Measurements from ENCODE around the gene PLA2G2F. TPM values are rescaled to one million over a fixed set of nuclear protein-coding genes. Genes with fewer than 3 reads are reported as not detected.

PLA2G2F gene
- total and polyA plus RNA-seq, 2 donors (not counting 3 experiments of a cell fraction or from before 2014, with no cell fraction given) = not detected

GRCh38 chr1:20126041-20126805, 12.9 kb upstream of the PLA2G2F start:
- no peak for FAIRE-seq

More at GRCh38 chr1:20126041-20126805, 12.9 kb upstream of the PLA2G2F start:
- peaks cover 0 to 3% of the 10 kb centered on the region in 2 experiments for H3K27me3 ChIP-seq (ENCODE audit: control insufficient read depth in 2 of 2, insufficient read depth in 2 of 2, low read length in 2 of 2)
- H3K79me2 ChIP-seq (ENCODE audit: control insufficient read depth, insufficient read depth, low read length) = no peaks in the 10 kb centered on the region
- DNase-seq (ENCODE audit: low read depth, low spot score) = no peak
- no peak overlapping the region for H3K27ac ChIP-seq (ENCODE audit: insufficient read depth, low read depth, low read length)
- no peak overlapping the region for H3K4me2 ChIP-seq (ENCODE audit: insufficient read depth, low read length)
- dilution Hi-C loops (cut with MboI; ENCODE audit: extremely low pct_ligation_motif_present, low sequenced_read_pairs) (no loop called here), intact Hi-C loops (cut with micrococcal nuclease) (no loop called here)
- no peaks in the 10 kb centered on the region for H3K9me1 ChIP-seq (replicated peaks; ENCODE audit: control insufficient read depth, extremely low read depth, insufficient read depth, low read length)
- no peak for TF ChIP-seq POLR2AphosphoS5 (IDR thresholded peaks at IDR 0.05; ENCODE audit: insufficient read depth, low read depth, low read length)
- TF ChIP-seq FOS (IDR thresholded peaks at IDR 0.05; ENCODE audit: borderline replicate concordance, insufficient read depth, low read length) = no peak
- TF ChIP-seq POLR2A (IDR thresholded peaks at IDR 0.05; ENCODE audit: low read depth, low read length) = no peak
- TF ChIP-seq GATA2 (IDR thresholded peaks at IDR 0.05; ENCODE audit: insufficient read depth, insufficient read length, low read depth, low read length) = no peak
- TF ChIP-seq JUN (IDR thresholded peaks at IDR 0.05; ENCODE audit: borderline replicate concordance, insufficient read depth, insufficient read length, low read depth) = no peak
- no peak for TF ChIP-seq MAX (IDR thresholded peaks at IDR 0.05; ENCODE audit: insufficient read depth, insufficient read length)
- no peak for TF ChIP-seq EZH2 (IDR thresholded peaks at IDR 0.05; ENCODE audit: borderline replicate concordance, low read depth, low read length, severe bottlenecking)
- TF ChIP-seq CTCF (IDR thresholded peaks at IDR 0.05; ENCODE audit: extremely low read depth in 1 of 2, insufficient read depth in 1 of 2, low read depth in 1 of 2, low read length in 2 of 2) = no peak
- no peak for TF ChIP-seq MYC (IDR thresholded peaks at IDR 0.05; ENCODE audit: low read depth, low read length)
- no peak overlapping the region for H3K9ac ChIP-seq (replicated peaks; ENCODE audit: extremely low read depth, insufficient read depth, low read length)
- no peaks in the 10 kb centered on the region for H4K20me1 ChIP-seq (replicated peaks; ENCODE audit: control insufficient read depth, extremely low read depth, insufficient read depth, low read length)
- ChIA-PET CTCF (interaction anchor here (1.3 kb wide), 1 partner anchor 26 kb away, joined by 3 read pairs; no protein-coding TSS in a partner anchor), POLR2A (no interaction called here)
- no peaks in the 10 kb centered on the region for H3K4me1 ChIP-seq (ENCODE audit: control insufficient read depth, extremely low read depth, insufficient read depth, low read length)
- no peaks in the 10 kb centered on the region for H3K36me3 ChIP-seq (ENCODE audit: control insufficient read depth in 2 of 2, extremely low read depth in 1 of 2, insufficient read depth in 2 of 2, low read length in 2 of 2)
- H2AFZ ChIP-seq (ENCODE audit: low read depth, low read length) = no peak overlapping the region
- no TSS peak for BruUV-seq (replicated peaks)
- no peaks in the 10 kb centered on the region for H3K9me3 ChIP-seq (replicated peaks; ENCODE audit: control insufficient read depth, insufficient read depth, low read length)
- H3K4me3 ChIP-seq (replicated peaks in 1 of 3; ENCODE audit: insufficient read depth in 1 of 3, low read depth in 1 of 3, low read length in 3 of 3) = no peak overlapping the region

Data from endothelial cell of umbilical vein (primary cell).